Globus pallidus (tissue), 1 donor: ENCODE measurements around the gene CLHC1.
"Not testable (repeated sequence)": the region's sequence is repeated elsewhere in the genome, so short reads cannot be mapped to it uniquely, and the experiment has no call there.

Experiments used
- DNase-seq: peaks from one replicate; pipeline ENCODE4 v3.0.0-alpha.2; 2015; ENCODE audit warnings: low spot score

The CLHC1 gene

GRCh38 chr2:55232863-55233657 lies 967 bp upstream of the CLHC1 start:
- no peak for DNase-seq

- no peak for DNase-seq
Observed at GRCh38 chr2:55231546-55232083, 478 bp downstream of the CLHC1 start.

GRCh38 chr2:55230551-55230950 lies 1.5 kb downstream of the CLHC1 start:
- no peak for DNase-seq

GRCh38 chr2:55229221-55229620 lies 2.9 kb downstream of the CLHC1 start:
- DNase-seq, result no peak

GRCh38 chr2:55228226-55228563 lies 3.9 kb downstream of the CLHC1 start:
- no peak for DNase-seq

GRCh38 chr2:55227437-55228225 lies 4.5 kb downstream of the CLHC1 start:
- DNase-seq, result not testable (repeated sequence)

GRCh38 chr2:55225481-55226020 lies 6.5 kb downstream of the CLHC1 start:
- DNase-seq, result no peak

GRCh38 chr2:55224761-55225261 lies 7.3 kb downstream of the CLHC1 start:
- DNase-seq, result no peak

- DNase-seq, result no peak
Observed at GRCh38 chr2:55223958-55224760, 7.9 kb downstream of the CLHC1 start.

GRCh38 chr2:55213822-55214221 lies 18.3 kb downstream of the CLHC1 start:
- no peak for DNase-seq

GRCh38 chr2:55204950-55205349 lies 27.1 kb downstream of the CLHC1 start:
- no peak for DNase-seq

GRCh38 chr2:55204536-55204935 lies 27.6 kb downstream of the CLHC1 start:
- DNase-seq, result no peak

- DNase-seq, result no peak
Observed at GRCh38 chr2:55200416-55200815, 31.7 kb downstream of the CLHC1 start.

GRCh38 chr2:55196526-55196925 lies 35.6 kb downstream of the CLHC1 start:
- no peak for DNase-seq

- DNase-seq, result not testable (repeated sequence)
Observed at GRCh38 chr2:55191888-55192287, 40.2 kb downstream of the CLHC1 start.

- not testable (repeated sequence) for DNase-seq
Observed at GRCh38 chr2:55186837-55187236, 45.3 kb downstream of the CLHC1 start.

GRCh38 chr2:55180374-55180773 lies 51.7 kb downstream of the CLHC1 start:
- no peak for DNase-seq

- DNase-seq, result no peak
Observed at GRCh38 chr2:55176094-55176415, 56.0 kb downstream of the CLHC1 start.

- peak; percentile 65 for DNase-seq
Observed at GRCh38 chr2:55175254-55176093, 56.6 kb downstream of the CLHC1 start.

GRCh38 chr2:55173438-55174054 lies 58.5 kb downstream of the CLHC1 start:
- no peak for DNase-seq

- no peak for DNase-seq
Observed at GRCh38 chr2:55169915-55170314, 62.2 kb downstream of the CLHC1 start.
